BE2C (cell line): Measurements from ENCODE around the gene TIGIT.
"Not testable (repeated sequence)": the region's sequence is repeated elsewhere in the genome, so short reads cannot be mapped to it uniquely, and the experiment has no call there.

Experiments
- DNase-seq: peaks from one replicate; pipeline ENCODE4 v3.0.0-alpha.2; 2020
- H3K27me3 ChIP-seq: fragments of 250-450 bp; sonication (Bioruptor Pico); 2 replicates; pipeline ENCODE4 v1.5.1; 2020; ENCODE audit warnings: mild to moderate bottlenecking
- H3K36me3 ChIP-seq: fragments of 250-450 bp; sonication (Bioruptor Pico); 2 replicates; pipeline ENCODE4 v1.5.1; 2020; ENCODE audit warnings: mild to moderate bottlenecking
- H3K4me1 ChIP-seq: fragments of 250-450 bp; sonication (Bioruptor Pico); 2 replicates; pipeline ENCODE4 v1.5.1; 2020
- H3K4me3 ChIP-seq: 2 replicates; pipeline ENCODE4 v1.5.1; 2011; ENCODE audit warnings: low read depth, low read length
- H3K9me3 ChIP-seq: fragments of 250-450 bp; sonication (Bioruptor Pico); 2 replicates; pipeline ENCODE4 v1.5.1; 2020
- TF ChIP-seq, protein P1 (sequence below): IDR thresholded peaks from 2 replicates; pipeline ENCODE4 v1.5.1; 2012; ENCODE audit warnings: mild to moderate bottlenecking, low read depth, low read length

Gene TIGIT

DNA sequence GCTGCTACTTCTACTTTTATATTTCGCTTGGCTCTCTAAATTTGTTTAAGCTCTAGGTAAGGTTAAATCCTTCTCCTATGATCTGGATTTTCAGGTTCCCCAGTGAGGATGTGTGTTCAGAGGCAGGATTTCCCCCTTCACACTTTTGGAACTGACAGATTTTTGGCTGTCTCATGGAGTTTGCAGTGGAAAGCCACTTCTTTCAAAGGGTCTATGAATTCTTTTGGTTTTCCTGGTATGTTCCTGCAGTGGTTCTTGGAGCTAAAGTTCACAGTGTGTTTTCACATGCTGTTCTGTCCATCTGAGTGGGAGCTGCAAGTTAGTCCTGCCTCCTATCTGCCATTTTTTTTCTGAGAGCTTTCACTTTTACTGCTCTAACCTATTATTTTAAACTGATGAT is 21.6 kb upstream of the TIGIT start:
- TF ChIP-seq, protein P1, sequence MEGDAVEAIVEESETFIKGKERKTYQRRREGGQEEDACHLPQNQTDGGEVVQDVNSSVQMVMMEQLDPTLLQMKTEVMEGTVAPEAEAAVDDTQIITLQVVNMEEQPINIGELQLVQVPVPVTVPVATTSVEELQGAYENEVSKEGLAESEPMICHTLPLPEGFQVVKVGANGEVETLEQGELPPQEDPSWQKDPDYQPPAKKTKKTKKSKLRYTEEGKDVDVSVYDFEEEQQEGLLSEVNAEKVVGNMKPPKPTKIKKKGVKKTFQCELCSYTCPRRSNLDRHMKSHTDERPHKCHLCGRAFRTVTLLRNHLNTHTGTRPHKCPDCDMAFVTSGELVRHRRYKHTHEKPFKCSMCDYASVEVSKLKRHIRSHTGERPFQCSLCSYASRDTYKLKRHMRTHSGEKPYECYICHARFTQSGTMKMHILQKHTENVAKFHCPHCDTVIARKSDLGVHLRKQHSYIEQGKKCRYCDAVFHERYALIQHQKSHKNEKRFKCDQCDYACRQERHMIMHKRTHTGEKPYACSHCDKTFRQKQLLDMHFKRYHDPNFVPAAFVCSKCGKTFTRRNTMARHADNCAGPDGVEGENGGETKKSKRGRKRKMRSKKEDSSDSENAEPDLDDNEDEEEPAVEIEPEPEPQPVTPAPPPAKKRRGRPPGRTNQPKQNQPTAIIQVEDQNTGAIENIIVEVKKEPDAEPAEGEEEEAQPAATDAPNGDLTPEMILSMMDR: no peak
- DNase-seq: no peak

DNA sequence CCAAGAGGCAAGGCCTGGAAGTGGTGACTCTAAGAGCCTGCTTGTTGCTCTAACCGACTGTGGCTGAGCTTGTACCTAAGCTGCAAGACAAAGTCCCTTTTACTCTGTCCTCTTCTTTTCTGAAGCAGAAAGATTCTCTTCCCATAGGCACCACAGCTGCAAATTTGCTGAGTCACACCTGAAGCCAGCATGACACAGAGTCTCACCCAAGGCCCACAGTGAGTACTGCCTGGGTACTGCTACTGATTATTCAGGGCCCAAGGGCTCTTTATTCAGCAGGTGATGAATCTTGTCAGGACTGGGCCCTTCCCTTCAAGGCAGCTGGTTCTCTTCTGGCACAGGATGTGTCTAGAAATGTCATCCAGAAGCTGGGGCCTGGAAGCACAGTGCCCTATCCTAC is 18.9 kb upstream of the TIGIT start:
- Histone ChIP-seq H3K4me1 (no peaks in the 10 kb centered on the region), H3K9me3 (no peaks in the 10 kb centered on the region), H3K36me3 (no peaks in the 10 kb centered on the region), H3K27me3 (no peaks in the 10 kb centered on the region), H3K4me3 (no peak overlapping the region)
- TF ChIP-seq, protein P1: no peak
- DNase-seq: no peak

More for the DNA sequence above, 21.6 kb upstream of the TIGIT start:
- H3K9me3 ChIP-seq: no peaks in the 10 kb centered on the region
- no peaks in the 10 kb centered on the region for H3K27me3 ChIP-seq
- no peaks in the 10 kb centered on the region for H3K36me3 ChIP-seq
- no peaks in the 10 kb centered on the region for H3K4me1 ChIP-seq
- no peak overlapping the region for H3K4me3 ChIP-seq

DNA sequence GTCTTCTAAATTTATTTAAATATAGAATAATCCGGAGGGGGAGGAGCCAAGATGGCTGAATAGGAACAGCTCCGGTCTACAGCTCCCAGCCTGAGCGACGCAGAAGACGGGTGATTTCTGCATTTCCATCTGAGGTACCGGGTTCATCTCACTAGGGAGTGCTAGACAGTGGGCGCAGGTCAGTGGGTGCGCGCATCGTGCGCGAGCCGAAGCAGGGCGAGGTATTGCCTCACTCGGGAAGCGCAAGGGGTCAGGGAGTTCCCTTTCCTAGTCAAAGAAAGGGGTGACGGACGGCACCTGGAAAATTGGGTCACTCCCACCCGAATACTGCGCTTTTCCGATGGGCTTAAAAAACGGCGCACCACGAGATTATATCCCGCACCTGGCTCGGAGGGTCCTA is 17.0 kb upstream of the TIGIT start:
- H3K9me3 ChIP-seq, H3K27me3 ChIP-seq, H3K4me3 ChIP-seq, H3K36me3 ChIP-seq, DNase-seq, H3K4me1 ChIP-seq: not testable (repeated sequence)

DNA sequence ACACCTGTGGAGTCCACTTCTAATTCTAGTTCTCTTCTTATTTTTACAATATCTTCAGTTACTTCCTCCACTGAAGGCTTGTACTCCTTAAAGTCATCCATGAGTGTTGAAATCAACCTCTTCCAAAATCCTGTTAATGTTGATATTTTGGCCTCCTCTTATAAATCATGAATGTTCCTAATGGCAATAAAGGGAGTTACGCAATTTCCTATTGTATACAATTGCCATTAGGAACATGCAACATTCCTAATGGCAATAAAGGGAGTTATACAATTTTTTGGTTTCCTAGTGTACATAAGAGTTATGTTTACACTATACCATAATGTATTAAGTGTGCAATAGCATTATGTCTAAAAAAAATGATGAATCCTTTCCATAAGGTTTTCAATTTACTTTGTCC is 9.2 kb upstream of the TIGIT start:
- no peaks in the 10 kb centered on the region for H3K36me3 ChIP-seq
- H3K4me3 ChIP-seq: no peak overlapping the region
- H3K4me1 ChIP-seq: no peaks in the 10 kb centered on the region
- no peaks in the 10 kb centered on the region for H3K9me3 ChIP-seq
- TF ChIP-seq, protein P1: no peak
- H3K27me3 ChIP-seq: no peaks in the 10 kb centered on the region
- no peak for DNase-seq

DNA sequence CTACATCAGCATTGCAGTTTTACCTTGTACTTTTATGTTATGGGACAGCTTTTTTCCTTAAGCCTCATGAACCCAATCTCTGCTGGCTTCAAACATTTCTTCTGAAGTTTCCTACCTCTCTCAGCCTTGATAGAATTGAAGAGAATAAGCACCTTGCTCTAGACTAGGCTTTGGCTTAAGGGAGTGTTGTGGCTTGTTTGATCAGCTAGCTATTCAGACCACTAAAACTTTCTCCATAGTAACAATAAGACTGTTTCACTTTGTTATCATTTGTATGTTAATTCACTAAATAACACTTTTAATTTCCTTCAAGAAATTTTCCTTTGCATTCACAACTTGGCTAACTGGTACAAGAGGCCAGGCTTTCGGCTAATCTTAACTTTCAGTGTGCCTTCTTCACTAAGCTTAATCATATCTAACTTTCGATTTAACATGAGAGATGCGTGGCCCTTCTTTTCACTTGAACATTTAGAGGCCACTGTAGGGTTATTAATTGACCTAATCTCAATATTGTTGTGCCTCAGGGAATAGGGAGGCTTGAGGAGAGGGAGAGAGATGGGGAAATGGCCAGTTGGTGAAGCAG is 8.1 kb upstream of the TIGIT start:
- DNase-seq: no peak
- Histone ChIP-seq H3K9me3 (no peaks in the 10 kb centered on the region), H3K27me3 (no peaks in the 10 kb centered on the region), H3K4me3 (no peak overlapping the region), H3K36me3 (no peaks in the 10 kb centered on the region), H3K4me1 (no peaks in the 10 kb centered on the region)
- TF ChIP-seq, protein P1: no peak

DNA sequence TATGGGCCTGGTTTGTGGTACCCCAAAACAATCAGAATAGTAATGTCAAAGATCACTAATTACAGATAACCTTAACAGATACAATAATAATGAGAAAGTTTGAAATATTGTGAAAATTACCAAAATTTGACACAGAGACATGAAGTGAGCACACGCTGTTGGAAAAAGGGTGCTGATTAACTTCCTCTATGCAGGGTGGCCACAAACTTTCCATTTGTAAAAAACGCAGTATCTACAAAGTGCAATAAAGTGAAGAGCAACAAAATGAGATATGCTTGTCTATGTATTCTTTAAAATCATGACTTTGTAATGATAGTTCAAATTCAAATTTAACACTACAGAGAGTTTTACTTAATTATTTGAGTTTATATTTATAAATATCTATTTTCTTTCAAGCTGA is 7.6 kb upstream of the TIGIT start:
- Histone ChIP-seq H3K4me1 (no peaks in the 10 kb centered on the region), H3K9me3 (no peaks in the 10 kb centered on the region), H3K27me3 (no peaks in the 10 kb centered on the region), H3K36me3 (no peaks in the 10 kb centered on the region), H3K4me3 (no peak overlapping the region)
- TF ChIP-seq, protein P1: no peak
- DNase-seq: no peak
